ENCODE measurements around the gene PEX5L. TPM values are rescaled to one million over a fixed set of nuclear protein-coding genes. Genes with fewer than 3 reads are reported as not detected.

Gene PEX5L
- total RNA-seq, 1 donor, result under 0.01 TPM

GRCh38 chr3:179828738-179829137, 208.0 kb downstream of the PEX5L start:
- H3K4me3 ChIP-seq (ENCODE audit: low read depth, low read length), result no peak overlapping the region
- no peak for DNase-seq (ENCODE audit: low read depth)
- no peak for TF ChIP-seq CTCF (IDR thresholded peaks at IDR 0.05; ENCODE audit: insufficient read depth, low read depth, low read length)

- H3K4me3 ChIP-seq (ENCODE audit: low read depth, low read length), result no peak overlapping the region
- DNase-seq (ENCODE audit: low read depth), result no peak
- no peak for TF ChIP-seq CTCF (IDR thresholded peaks at IDR 0.05; ENCODE audit: insufficient read depth, low read depth, low read length)
These were observed 210.5 kb downstream of the PEX5L start for GRCh38 chr3:179826247-179826637.

GRCh38 chr3:179825527-179826246, 211.1 kb downstream of the PEX5L start:
- DNase-seq (ENCODE audit: low read depth), result no peak

GRCh38 chr3:179822296-179822695, 214.4 kb downstream of the PEX5L start:
- no peak for TF ChIP-seq CTCF (IDR thresholded peaks at IDR 0.05; ENCODE audit: insufficient read depth, low read depth, low read length)
- no peak for DNase-seq (ENCODE audit: low read depth)
- no peak overlapping the region for H3K4me3 ChIP-seq (ENCODE audit: low read depth, low read length)

More at GRCh38 chr3:179825527-179826246, 211.1 kb downstream of the PEX5L start:
- no peak for TF ChIP-seq CTCF (IDR thresholded peaks at IDR 0.05; ENCODE audit: insufficient read depth, low read depth, low read length)
- H3K4me3 ChIP-seq (ENCODE audit: low read depth, low read length), result no peak overlapping the region

GRCh38 chr3:179819379-179819778, 217.4 kb downstream of the PEX5L start:
- no peak for DNase-seq (ENCODE audit: low read depth)
- TF ChIP-seq CTCF (IDR thresholded peaks at IDR 0.05; ENCODE audit: insufficient read depth, low read depth, low read length), result no peak
- H3K4me3 ChIP-seq (ENCODE audit: low read depth, low read length), result no peak overlapping the region

GRCh38 chr3:179812096-179812382, 224.7 kb downstream of the PEX5L start:
- H3K4me3 ChIP-seq (ENCODE audit: low read depth, low read length), result no peak overlapping the region
- no peak for TF ChIP-seq CTCF (IDR thresholded peaks at IDR 0.05; ENCODE audit: insufficient read depth, low read depth, low read length)
- no peak for DNase-seq (ENCODE audit: low read depth)
